ENCODE data around the gene PRKAG2.

The PRKAG2 gene

GRCh38 chr7:151648429-151648828 is 228.5 kb downstream of the PRKAG2 start:
- DNase-seq (ENCODE audit: insufficient read length, low spot score) (no peak), FAIRE-seq (no peak)
- TF ChIP-seq SPI1 (IDR thresholded peaks at IDR 0.05; ENCODE audit: low read depth, low read length) (no peak), TAF1 (IDR thresholded peaks at IDR 0.05; ENCODE audit: low read depth, low read length) (no peak), PAX5 (IDR thresholded peaks at IDR 0.05; ENCODE audit: insufficient read depth, low read length, severe bottlenecking) (no peak), POLR2AphosphoS5 (IDR thresholded peaks at IDR 0.05; ENCODE audit: low read depth, low read length) (no peak), POLR2A (IDR thresholded peaks at IDR 0.05; ENCODE audit: low read depth, low read length) (no peak), POU2F2 (IDR thresholded peaks at IDR 0.05; ENCODE audit: low read depth, low read length) (no peak)

- FAIRE-seq (no peak), DNase-seq (ENCODE audit: insufficient read length, low spot score) (no peak)
- TF ChIP-seq POLR2A (IDR thresholded peaks at IDR 0.05; ENCODE audit: low read depth, low read length), result no peak
- TF ChIP-seq POLR2AphosphoS5 (IDR thresholded peaks at IDR 0.05; ENCODE audit: low read depth, low read length), result no peak
- TF ChIP-seq SPI1 (IDR thresholded peaks at IDR 0.05; ENCODE audit: low read depth, low read length), result no peak
- TF ChIP-seq PAX5 (IDR thresholded peaks at IDR 0.05; ENCODE audit: insufficient read depth, low read length, severe bottlenecking), result no peak
- TF ChIP-seq POU2F2 (IDR thresholded peaks at IDR 0.05; ENCODE audit: low read depth, low read length), result no peak
- TF ChIP-seq TAF1 (IDR thresholded peaks at IDR 0.05; ENCODE audit: low read depth, low read length), result no peak
Measured at GRCh38 chr7:151647874-151648273, 229.0 kb downstream of the PRKAG2 start.

GRCh38 chr7:151647006-151647405 is 229.9 kb downstream of the PRKAG2 start:
- TF ChIP-seq PAX5 (IDR thresholded peaks at IDR 0.05; ENCODE audit: insufficient read depth, low read length, severe bottlenecking) (no peak), POLR2AphosphoS5 (IDR thresholded peaks at IDR 0.05; ENCODE audit: low read depth, low read length) (no peak), TAF1 (IDR thresholded peaks at IDR 0.05; ENCODE audit: low read depth, low read length) (no peak), POU2F2 (IDR thresholded peaks at IDR 0.05; ENCODE audit: low read depth, low read length) (no peak), SPI1 (IDR thresholded peaks at IDR 0.05; ENCODE audit: low read depth, low read length) (no peak), POLR2A (IDR thresholded peaks at IDR 0.05; ENCODE audit: low read depth, low read length) (no peak)
- DNase-seq (ENCODE audit: insufficient read length, low spot score) (no peak), FAIRE-seq (no peak)

GRCh38 chr7:151645311-151645710 is 231.6 kb downstream of the PRKAG2 start:
- TF ChIP-seq POLR2A (IDR thresholded peaks at IDR 0.05; ENCODE audit: low read depth, low read length), result no peak
- TF ChIP-seq PAX5 (IDR thresholded peaks at IDR 0.05; ENCODE audit: insufficient read depth, low read length, severe bottlenecking), result no peak
- TF ChIP-seq POU2F2 (IDR thresholded peaks at IDR 0.05; ENCODE audit: low read depth, low read length), result no peak
- TF ChIP-seq POLR2AphosphoS5 (IDR thresholded peaks at IDR 0.05; ENCODE audit: low read depth, low read length), result no peak
- TF ChIP-seq SPI1 (IDR thresholded peaks at IDR 0.05; ENCODE audit: low read depth, low read length), result no peak
- DNase-seq (ENCODE audit: insufficient read length, low spot score) (no peak), FAIRE-seq (no peak)

GRCh38 chr7:151644554-151644953 is 232.4 kb downstream of the PRKAG2 start:
- FAIRE-seq (no peak), DNase-seq (ENCODE audit: insufficient read length, low spot score) (no peak)
- TF ChIP-seq POLR2AphosphoS5 (IDR thresholded peaks at IDR 0.05; ENCODE audit: low read depth, low read length) (no peak), POU2F2 (IDR thresholded peaks at IDR 0.05; ENCODE audit: low read depth, low read length) (no peak), TAF1 (IDR thresholded peaks at IDR 0.05; ENCODE audit: low read depth, low read length) (no peak), PAX5 (IDR thresholded peaks at IDR 0.05; ENCODE audit: insufficient read depth, low read length, severe bottlenecking) (no peak), SPI1 (IDR thresholded peaks at IDR 0.05; ENCODE audit: low read depth, low read length) (no peak), POLR2A (IDR thresholded peaks at IDR 0.05; ENCODE audit: low read depth, low read length) (no peak)

GRCh38 chr7:151642746-151643145 is 234.2 kb downstream of the PRKAG2 start:
- no peak for TF ChIP-seq POLR2AphosphoS5 (IDR thresholded peaks at IDR 0.05; ENCODE audit: low read depth, low read length)
- TF ChIP-seq TAF1 (IDR thresholded peaks at IDR 0.05; ENCODE audit: low read depth, low read length), result no peak
- no peak for TF ChIP-seq POU2F2 (IDR thresholded peaks at IDR 0.05; ENCODE audit: low read depth, low read length)
- no peak for TF ChIP-seq POLR2A (IDR thresholded peaks at IDR 0.05; ENCODE audit: low read depth, low read length)
- no peak for FAIRE-seq
- no peak for DNase-seq (ENCODE audit: insufficient read length, low spot score)

GRCh38 chr7:151641587-151641986 is 235.3 kb downstream of the PRKAG2 start:
- TF ChIP-seq TAF1 (IDR thresholded peaks at IDR 0.05; ENCODE audit: low read depth, low read length), result no peak
- TF ChIP-seq POLR2AphosphoS5 (IDR thresholded peaks at IDR 0.05; ENCODE audit: low read depth, low read length), result no peak
- no peak for TF ChIP-seq POLR2A (IDR thresholded peaks at IDR 0.05; ENCODE audit: low read depth, low read length)
- no peak for TF ChIP-seq PAX5 (IDR thresholded peaks at IDR 0.05; ENCODE audit: insufficient read depth, low read length, severe bottlenecking)
- no peak for TF ChIP-seq SPI1 (IDR thresholded peaks at IDR 0.05; ENCODE audit: low read depth, low read length)
- no peak for TF ChIP-seq POU2F2 (IDR thresholded peaks at IDR 0.05; ENCODE audit: low read depth, low read length)
- DNase-seq (ENCODE audit: insufficient read length, low spot score), result no peak
- no peak for FAIRE-seq

GRCh38 chr7:151637781-151638261 is 239.1 kb downstream of the PRKAG2 start:
- TF ChIP-seq POLR2A (IDR thresholded peaks at IDR 0.05; ENCODE audit: low read depth, low read length) (no peak), SPI1 (IDR thresholded peaks at IDR 0.05; ENCODE audit: low read depth, low read length) (no peak), POU2F2 (IDR thresholded peaks at IDR 0.05; ENCODE audit: low read depth, low read length) (no peak), TAF1 (IDR thresholded peaks at IDR 0.05; ENCODE audit: low read depth, low read length) (no peak), POLR2AphosphoS5 (IDR thresholded peaks at IDR 0.05; ENCODE audit: low read depth, low read length) (no peak), PAX5 (IDR thresholded peaks at IDR 0.05; ENCODE audit: insufficient read depth, low read length, severe bottlenecking) (no peak)
- FAIRE-seq, result no peak
- DNase-seq (ENCODE audit: insufficient read length, low spot score), result no peak

- no peak for TF ChIP-seq POU2F2 (IDR thresholded peaks at IDR 0.05; ENCODE audit: low read depth, low read length)
- no peak for DNase-seq (ENCODE audit: insufficient read length, low spot score)
- no peak for FAIRE-seq
Measured at GRCh38 chr7:151634643-151635042, 242.3 kb downstream of the PRKAG2 start.

GRCh38 chr7:151633516-151633812 is 243.5 kb downstream of the PRKAG2 start:
- FAIRE-seq, result no peak
- DNase-seq (ENCODE audit: insufficient read length, low spot score), result no peak
- no peak for TF ChIP-seq TAF1 (IDR thresholded peaks at IDR 0.05; ENCODE audit: low read depth, low read length)
- TF ChIP-seq POLR2A (IDR thresholded peaks at IDR 0.05; ENCODE audit: low read depth, low read length), result no peak
- TF ChIP-seq SPI1 (IDR thresholded peaks at IDR 0.05; ENCODE audit: low read depth, low read length), result no peak
- TF ChIP-seq PAX5 (IDR thresholded peaks at IDR 0.05; ENCODE audit: insufficient read depth, low read length, severe bottlenecking), result no peak
- no peak for TF ChIP-seq POU2F2 (IDR thresholded peaks at IDR 0.05; ENCODE audit: low read depth, low read length)
- TF ChIP-seq POLR2AphosphoS5 (IDR thresholded peaks at IDR 0.05; ENCODE audit: low read depth, low read length), result no peak

Measured in GM12891 (cell line).